ENCODE results near the gene ERVK3-1.

- no peak for TF ChIP-seq POLR2A (IDR thresholded peaks at IDR 0.05)
- TF ChIP-seq CTCF (IDR thresholded peaks at IDR 0.05), result no peak
Observed at GRCh38 chr19:58332697-58333096, 27.5 kb downstream of the ERVK3-1 start.
